Measurements from ENCODE around the gene ITGA3.

Gene ITGA3

DNA sequence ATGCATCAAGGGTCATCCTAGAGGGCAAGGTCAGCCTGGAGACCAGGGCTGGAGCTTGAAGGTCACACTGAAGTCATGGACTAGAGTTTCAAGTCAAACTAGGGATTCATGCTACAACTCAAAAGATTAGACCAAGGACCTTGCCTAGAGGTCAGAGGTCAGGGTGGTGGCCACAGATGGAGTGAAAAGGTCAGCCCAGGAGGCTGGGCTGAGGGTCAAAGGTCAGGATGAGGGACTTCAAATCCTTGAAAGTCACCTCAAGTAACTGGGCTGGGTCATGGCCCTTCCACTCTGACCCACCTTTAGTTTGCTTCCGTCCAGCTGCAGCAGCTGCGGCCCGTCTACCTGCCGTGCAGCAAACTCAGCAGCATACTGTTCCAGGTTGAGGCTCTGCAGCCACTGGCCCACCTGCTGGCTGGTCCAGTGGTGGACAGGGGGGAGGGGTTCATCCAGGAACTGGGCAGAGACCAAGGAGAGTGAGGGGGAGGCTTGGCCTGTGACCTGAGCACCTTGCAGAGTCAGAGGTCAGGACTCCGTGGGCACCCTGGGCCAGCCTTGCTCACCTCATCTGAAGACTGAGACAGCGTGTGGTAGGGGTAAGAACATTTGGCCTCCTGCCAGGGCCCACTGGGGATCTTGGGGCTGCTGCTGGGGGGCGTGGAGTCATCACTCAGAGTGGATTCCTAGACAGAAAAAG lies 57.9 kb downstream of the ITGA3 start:
- H3K79me2 ChIP-seq (ENCODE audit: insufficient read depth, low read length): no peaks in the 10 kb centered on the region
- H3F3A ChIP-seq (ENCODE audit: insufficient read depth): no peaks in the 10 kb centered on the region
- no peaks in the 10 kb centered on the region for H3K9me3 ChIP-seq (ENCODE audit: insufficient read depth, low read length)
- H3K36me3 ChIP-seq (ENCODE audit: low read length): no peaks in the 10 kb centered on the region
- no peak overlapping the region for H3K4me2 ChIP-seq (ENCODE audit: low read depth, low read length, poor library complexity, severe bottlenecking)
- H3K4me3 ChIP-seq (ENCODE audit: insufficient read depth, low read length, poor library complexity, severe bottlenecking): no peak overlapping the region
- no peaks in the 10 kb centered on the region for H3K9me2 ChIP-seq (replicated peaks; ENCODE audit: insufficient read depth, low read length)
- H4K20me1 ChIP-seq (ENCODE audit: low read depth, low read length): no peaks in the 10 kb centered on the region
- no peaks in the 10 kb centered on the region for H3K27me3 ChIP-seq (ENCODE audit: low read length)
- H3K27ac ChIP-seq (ENCODE audit: low read depth, low read length): no peak overlapping the region
- no peak overlapping the region for H3K9ac ChIP-seq (ENCODE audit: low read length)
- TF ChIP-seq, protein P1, sequence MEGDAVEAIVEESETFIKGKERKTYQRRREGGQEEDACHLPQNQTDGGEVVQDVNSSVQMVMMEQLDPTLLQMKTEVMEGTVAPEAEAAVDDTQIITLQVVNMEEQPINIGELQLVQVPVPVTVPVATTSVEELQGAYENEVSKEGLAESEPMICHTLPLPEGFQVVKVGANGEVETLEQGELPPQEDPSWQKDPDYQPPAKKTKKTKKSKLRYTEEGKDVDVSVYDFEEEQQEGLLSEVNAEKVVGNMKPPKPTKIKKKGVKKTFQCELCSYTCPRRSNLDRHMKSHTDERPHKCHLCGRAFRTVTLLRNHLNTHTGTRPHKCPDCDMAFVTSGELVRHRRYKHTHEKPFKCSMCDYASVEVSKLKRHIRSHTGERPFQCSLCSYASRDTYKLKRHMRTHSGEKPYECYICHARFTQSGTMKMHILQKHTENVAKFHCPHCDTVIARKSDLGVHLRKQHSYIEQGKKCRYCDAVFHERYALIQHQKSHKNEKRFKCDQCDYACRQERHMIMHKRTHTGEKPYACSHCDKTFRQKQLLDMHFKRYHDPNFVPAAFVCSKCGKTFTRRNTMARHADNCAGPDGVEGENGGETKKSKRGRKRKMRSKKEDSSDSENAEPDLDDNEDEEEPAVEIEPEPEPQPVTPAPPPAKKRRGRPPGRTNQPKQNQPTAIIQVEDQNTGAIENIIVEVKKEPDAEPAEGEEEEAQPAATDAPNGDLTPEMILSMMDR (IDR thresholded peaks at IDR 0.05; ENCODE audit: insufficient read depth, low read length, poor library complexity, severe bottlenecking): no peak
- TF ChIP-seq EZH2phosphoT487 (conservative IDR thresholded peaks at IDR 0.05; ENCODE audit: low read length): no peak
- no peak overlapping the region for H2AFZ ChIP-seq (ENCODE audit: low read depth, low read length, severe bottlenecking)

DNA sequence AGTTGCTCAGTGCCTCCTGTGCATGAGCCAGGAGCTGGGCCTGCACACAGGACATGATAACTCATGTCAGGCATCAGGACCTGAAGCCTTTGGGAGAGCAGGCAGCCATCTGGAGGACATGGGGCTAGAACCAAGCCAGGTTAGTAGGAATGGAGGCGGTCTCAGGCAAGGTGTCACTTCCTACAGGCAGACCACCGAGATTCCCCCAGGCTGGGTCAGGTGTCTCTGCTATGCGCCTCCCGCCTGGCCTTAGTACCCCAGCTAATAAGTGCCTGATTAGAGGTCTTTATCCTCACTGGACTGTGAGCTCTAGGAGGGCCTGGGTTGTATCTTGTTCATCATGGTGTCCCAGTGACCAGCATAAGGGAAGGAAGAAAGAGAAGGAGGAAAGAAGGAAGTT lies 58.5 kb downstream of the ITGA3 start:
- Histone ChIP-seq H3K27me3 (ENCODE audit: low read length) (no peaks in the 10 kb centered on the region), H3K9ac (ENCODE audit: low read length) (no peak overlapping the region), H3K27ac (ENCODE audit: low read depth, low read length) (no peak overlapping the region), H3K36me3 (ENCODE audit: low read length) (no peaks in the 10 kb centered on the region), H4K20me1 (ENCODE audit: low read depth, low read length) (no peaks in the 10 kb centered on the region), H3K4me2 (ENCODE audit: low read depth, low read length, poor library complexity, severe bottlenecking) (no peak overlapping the region), H3K79me2 (ENCODE audit: insufficient read depth, low read length) (no peaks in the 10 kb centered on the region), H3K4me3 (ENCODE audit: insufficient read depth, low read length, poor library complexity, severe bottlenecking) (no peak overlapping the region), H2AFZ (ENCODE audit: low read depth, low read length, severe bottlenecking) (no peak overlapping the region), H3K9me3 (ENCODE audit: insufficient read depth, low read length) (no peaks in the 10 kb centered on the region), H3K9me2 (replicated peaks; ENCODE audit: insufficient read depth, low read length) (no peaks in the 10 kb centered on the region), H3F3A (ENCODE audit: insufficient read depth) (no peaks in the 10 kb centered on the region)
- TF ChIP-seq, protein P1 (IDR thresholded peaks at IDR 0.05; ENCODE audit: insufficient read depth, low read length, poor library complexity, severe bottlenecking): no peak
- TF ChIP-seq EZH2phosphoT487 (conservative IDR thresholded peaks at IDR 0.05; ENCODE audit: low read length): no peak

DNA sequence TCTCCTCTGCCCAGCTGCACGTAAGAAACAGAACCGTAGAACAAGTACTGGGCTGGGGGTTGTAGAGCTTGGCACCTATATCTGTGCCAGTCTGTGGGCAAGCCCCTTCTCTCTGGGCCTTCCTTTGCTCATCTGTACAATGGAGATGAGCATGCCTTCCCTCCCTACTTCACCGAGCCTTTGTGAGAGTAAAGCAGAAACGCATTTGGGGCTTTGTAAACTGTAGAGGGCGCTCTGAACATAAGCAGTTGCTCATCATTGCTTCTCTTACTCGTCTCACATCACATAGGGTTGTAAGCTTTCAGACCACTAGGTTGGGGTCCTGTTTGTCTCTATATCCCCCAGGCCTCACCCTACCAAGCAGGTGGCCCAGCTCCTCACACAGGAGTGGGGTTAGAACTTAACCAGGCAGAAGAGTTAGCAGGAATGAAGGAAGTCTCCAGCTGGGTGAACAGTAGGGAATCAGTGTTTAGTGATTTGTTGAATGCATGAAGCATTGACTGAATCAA lies 59.0 kb downstream of the ITGA3 start:
- H3F3A ChIP-seq (ENCODE audit: insufficient read depth): no peaks in the 10 kb centered on the region
- H3K9me3 ChIP-seq (ENCODE audit: insufficient read depth, low read length): no peaks in the 10 kb centered on the region
- H2AFZ ChIP-seq (ENCODE audit: low read depth, low read length, severe bottlenecking): no peak overlapping the region
- H3K79me2 ChIP-seq (ENCODE audit: insufficient read depth, low read length): no peaks in the 10 kb centered on the region
- no peak overlapping the region for H3K9ac ChIP-seq (ENCODE audit: low read length)
- H3K4me3 ChIP-seq (ENCODE audit: insufficient read depth, low read length, poor library complexity, severe bottlenecking): no peak overlapping the region
- H3K27me3 ChIP-seq (ENCODE audit: low read length): no peaks in the 10 kb centered on the region
- no peaks in the 10 kb centered on the region for H3K9me2 ChIP-seq (replicated peaks; ENCODE audit: insufficient read depth, low read length)
- TF ChIP-seq, protein P1 (IDR thresholded peaks at IDR 0.05; ENCODE audit: insufficient read depth, low read length, poor library complexity, severe bottlenecking): peak; percentile 69
- no peak for TF ChIP-seq EZH2phosphoT487 (conservative IDR thresholded peaks at IDR 0.05; ENCODE audit: low read length)
- H4K20me1 ChIP-seq (ENCODE audit: low read depth, low read length): no peaks in the 10 kb centered on the region
- H3K27ac ChIP-seq (ENCODE audit: low read depth, low read length): no peak overlapping the region
- no peak overlapping the region for H3K4me2 ChIP-seq (ENCODE audit: low read depth, low read length, poor library complexity, severe bottlenecking)
- no peaks in the 10 kb centered on the region for H3K36me3 ChIP-seq (ENCODE audit: low read length)

Measured in SU-DHL-6 (cell line).